HG03139 (cell line): ENCODE results near the gene EMX1.
A peak's percentile ranks its signal among the peaks of the same experiment; 100 is the strongest.
"Not testable (repeated sequence)": the region's sequence is repeated elsewhere in the genome, so short reads cannot be mapped to it uniquely, and the experiment has no call there.

ENCODE experiments used
- ATAC-seq: cut with Tn5 transposase; IDR thresholded peaks from one replicate; pipeline ENCODE4 v1.9.1; 2021; ENCODE audit not compliant: unreplicated experiment

EMX1 gene

DNA sequence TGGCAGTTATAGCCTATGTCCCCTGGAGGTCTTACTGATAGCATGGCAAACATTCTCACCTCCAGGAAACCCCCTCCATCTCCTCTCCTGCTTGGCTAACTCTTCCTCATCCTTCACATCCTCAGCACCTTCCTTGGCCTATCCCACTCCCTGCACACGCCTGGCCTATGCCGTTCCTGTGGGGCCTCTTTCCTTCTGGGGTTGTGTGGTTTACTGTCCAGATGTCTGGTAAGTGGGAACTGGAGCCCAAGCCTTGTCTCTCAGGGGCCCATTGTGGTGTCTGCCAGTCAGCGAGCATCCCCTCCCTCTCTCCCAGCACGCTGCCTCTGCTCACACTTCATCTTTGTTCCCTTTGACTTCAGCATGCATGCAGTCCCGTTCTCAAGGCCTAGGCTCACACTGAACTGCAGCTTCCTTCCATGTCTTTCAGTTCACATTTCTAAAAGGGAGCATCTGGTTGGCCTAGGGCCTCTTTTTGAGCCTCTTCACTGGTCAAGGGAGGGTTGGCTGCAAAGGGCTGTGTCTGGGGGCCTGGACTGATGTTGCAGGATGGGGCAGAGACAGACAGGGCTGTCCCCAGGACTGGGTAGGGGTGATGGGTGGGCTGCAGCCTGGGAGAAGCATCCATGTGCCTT lies 17.0 kb upstream of the EMX1 start:
- ATAC-seq, result no peak

DNA sequence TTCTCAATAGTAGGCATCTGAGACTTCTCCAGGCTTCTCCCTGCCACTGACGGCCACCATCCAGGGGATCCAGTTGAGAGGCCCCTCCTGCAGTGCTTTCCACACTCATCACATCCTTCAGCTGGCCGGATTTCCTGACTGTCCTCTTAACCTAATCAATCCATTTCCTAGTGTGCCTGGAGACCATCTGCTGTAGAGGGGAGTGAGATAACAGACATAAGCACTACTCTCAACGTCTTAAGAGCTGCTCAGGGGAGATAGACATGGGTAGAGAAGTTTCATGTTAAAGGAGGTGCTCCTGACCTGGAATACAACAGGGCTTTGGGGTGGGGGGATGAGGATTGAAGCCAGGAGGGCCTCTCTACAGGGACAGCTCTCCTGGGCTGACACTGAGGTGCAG lies 15.9 kb upstream of the EMX1 start:
- ATAC-seq, result no peak

DNA sequence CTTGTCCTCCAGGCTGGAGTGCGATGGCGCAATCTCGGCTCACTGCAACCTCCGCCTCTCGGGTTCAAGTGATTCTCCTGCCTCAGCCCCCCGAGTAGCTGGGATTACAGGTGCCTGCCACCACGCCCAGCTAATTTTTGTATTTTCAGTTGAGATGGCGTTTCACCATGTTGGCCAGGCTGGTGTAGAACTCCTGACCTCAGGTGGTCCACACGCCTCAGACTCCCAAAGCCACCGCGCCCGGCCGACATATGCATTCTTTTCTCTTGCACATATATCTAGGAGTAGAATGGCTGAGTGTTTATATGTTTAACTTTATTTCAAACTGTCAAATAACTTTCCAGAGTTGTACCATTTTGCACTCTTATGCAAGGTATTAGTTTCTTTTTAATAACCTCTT lies 9.9 kb upstream of the EMX1 start:
- not testable (repeated sequence) for ATAC-seq

DNA sequence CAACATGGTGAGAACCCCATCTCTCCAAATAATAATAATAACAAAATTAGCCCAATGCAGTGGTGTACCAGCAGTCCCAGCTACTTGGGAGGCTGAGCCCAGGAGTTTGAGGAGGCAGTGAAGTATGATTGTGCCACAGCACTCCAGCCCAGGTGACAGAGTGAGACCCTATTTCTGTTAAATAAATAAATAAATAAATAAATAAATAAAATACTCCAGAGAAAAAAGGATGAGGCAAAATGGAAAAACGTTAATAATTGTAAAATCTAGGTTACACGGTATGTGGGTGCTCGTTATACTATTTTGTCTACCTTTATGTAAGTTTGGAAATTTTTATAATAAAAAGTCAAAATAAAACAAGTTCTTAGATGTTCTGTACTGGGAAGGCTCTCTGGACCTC lies 8.6 kb upstream of the EMX1 start:
- no peak for ATAC-seq

DNA sequence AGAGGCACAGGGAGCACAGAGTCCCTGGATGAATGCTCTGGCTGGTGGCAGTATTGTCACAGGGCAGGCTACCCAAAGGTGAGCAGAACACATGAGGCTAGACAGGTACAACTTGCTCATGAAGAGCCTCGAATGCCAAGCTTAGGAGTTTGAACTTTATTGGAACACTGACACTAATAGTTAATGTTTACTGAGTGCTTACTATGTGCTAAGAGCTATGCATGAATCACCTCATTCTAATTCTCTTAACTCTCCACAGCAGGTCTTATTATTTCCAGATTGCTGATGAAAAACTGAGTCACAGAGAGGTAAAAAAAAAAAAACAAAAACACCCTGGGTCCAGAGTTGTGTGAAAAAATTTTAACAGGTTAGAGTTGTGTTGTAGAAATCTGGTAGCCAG lies 6.1 kb upstream of the EMX1 start:
- ATAC-seq, result no peak

DNA sequence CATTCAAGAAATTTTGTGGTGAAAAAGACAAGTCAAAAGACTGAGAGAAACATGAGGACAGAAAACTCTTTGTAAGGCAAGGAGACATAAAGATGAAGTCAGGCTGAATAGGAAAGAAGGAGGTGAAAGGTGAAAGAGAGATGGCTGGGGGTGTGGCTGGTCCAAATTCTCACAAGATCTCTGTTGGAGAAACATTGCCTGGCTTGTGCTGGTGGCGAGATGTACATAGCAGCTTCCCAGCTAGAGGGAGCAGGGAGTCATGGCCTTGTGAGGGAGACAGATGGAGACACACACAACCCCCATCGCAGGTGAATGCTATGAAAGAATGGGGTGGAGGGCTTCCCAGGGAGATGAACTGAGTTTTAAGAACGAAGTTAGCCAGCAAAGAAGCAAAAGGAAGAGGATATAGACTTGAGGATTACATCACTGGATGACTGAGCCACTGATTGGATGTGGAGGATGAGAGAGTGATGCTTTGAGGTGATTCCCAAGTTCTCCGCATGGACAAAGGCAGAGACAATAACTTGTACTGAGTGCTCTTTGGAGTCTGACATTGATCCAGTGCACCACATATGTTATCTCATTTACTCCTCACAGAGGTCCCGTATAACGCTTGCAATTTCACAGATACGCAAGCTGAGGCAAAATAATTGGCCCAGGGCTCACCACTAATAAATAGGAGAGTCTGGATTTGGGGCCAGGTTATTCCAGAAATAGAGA lies 3.7 kb upstream of the EMX1 start:
- ATAC-seq, result no peak

DNA sequence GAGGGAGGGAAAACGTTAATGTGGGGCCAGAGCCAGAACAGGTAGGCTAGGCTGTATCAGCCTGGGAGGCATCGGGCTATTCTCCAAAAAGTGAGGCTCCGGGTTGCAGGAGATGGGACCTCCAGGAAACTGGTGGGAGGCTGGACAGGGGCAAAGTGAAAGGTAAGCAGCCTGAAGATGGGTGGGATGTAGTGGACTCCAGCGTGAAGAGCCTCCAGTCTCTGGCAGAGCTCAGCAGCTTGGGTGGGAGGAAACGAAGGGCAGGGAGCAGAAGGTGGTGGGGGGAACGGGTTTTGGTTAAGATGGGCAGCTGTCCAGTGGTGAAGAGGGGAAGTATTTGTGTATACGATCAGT lies 3.1 kb upstream of the EMX1 start:
- ATAC-seq, result no peak

DNA sequence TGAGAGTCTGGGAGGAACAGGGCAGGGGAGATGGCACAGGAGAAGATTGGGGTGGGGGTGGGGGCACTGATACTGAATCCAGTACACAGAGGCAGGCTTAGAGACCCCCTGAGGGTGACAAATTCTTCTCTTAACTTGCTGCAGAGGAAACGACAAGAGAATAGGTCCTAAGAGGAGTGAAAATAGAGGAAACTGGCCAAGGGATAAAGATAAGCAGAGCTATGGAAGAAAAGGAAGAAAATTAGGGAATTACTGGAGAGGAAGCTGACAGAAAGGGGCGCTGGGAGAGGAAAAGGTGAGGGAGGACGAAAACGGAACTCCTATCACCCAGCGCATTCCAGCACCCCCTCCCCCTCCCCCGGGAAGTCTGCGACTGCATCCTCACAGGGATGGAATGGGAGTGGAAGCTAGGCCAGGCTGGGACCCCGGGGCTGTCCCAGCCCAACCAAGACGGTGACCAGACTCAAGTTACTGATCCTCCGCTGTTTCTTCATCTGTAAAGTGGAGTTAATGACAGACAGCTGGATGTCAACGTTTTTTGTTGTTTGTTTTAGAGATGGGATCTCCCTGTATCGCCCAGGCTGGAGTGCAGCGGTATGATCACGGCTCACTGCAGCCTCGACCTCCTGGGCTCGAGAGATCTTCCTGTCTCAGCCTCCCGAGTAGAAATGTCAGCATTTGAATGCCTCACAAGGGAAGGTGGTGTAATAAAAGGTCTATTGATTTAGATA lies 2.6 kb upstream of the EMX1 start:
- ATAC-seq, result no peak

DNA sequence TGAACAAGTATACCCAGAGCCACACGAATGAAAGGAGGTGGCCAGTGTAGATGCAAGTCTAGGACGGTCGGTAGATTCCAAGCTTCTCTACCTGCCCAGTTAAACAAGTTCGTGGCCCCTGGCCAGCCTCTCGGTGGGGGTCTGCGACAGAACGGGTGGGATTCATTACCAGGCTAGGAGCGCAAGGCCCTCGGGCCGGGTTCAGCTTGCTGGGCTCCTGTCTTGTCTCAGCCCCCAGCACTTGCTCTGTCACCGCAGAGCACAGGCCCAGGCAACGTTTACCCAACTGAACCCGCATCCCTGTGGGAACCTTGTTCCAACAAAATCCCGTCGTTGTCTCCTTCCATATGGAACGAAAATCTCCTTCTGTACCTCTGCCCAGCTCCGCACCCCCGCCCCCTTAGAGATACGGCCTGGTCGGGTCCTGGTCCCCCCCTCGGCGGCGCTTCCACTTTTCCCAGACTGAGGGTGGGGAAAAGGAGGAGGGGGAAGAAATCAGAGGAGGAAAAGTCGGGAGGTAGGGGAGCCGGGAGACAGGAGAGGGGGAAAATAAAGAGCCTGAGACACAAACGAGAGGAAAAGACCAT lies 1.9 kb upstream of the EMX1 start:
- no peak for ATAC-seq

DNA sequence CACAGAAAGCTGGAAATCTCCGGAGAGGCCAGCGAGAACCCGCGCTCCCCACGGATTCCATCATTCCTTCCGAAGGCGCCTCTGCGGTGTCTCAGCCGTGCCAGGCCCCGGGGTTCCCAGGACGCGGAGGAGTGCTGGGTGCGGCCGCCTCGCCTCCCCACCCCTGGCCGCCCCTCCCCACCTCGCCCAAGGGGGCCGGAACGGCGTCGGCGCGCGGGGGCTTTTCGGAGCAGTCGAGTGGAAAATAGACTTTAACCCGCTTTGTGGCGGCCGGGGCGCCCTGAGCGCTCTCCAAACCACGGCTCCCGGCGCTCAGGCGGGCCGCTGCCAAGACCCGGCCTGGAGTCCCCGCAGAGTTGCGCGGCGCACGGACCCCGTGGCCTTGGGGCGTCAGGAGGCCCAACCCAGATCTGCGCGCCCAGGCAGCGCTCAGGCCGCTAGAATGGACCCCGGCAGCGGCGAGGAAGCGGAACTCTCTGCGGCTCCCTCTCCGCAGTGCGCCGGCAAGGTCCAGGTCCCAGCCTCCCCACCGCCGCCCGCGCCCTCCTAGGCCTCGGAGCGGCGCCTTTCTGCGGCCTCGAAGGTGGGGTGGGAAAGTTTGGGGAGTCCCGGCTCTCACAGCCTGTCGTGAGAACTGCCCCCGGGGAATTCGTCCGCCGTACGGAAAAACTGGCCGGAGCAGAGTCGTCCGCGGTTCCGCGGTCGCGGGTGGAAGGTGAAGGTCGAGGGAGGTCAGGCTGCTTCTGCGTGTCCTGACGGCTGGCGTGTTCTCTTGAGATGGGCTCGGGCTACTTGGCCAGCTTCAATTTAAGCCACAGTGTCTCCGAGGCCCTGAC lies 1.2 kb upstream of the EMX1 start:
- peak; percentile 58 for ATAC-seq

DNA sequence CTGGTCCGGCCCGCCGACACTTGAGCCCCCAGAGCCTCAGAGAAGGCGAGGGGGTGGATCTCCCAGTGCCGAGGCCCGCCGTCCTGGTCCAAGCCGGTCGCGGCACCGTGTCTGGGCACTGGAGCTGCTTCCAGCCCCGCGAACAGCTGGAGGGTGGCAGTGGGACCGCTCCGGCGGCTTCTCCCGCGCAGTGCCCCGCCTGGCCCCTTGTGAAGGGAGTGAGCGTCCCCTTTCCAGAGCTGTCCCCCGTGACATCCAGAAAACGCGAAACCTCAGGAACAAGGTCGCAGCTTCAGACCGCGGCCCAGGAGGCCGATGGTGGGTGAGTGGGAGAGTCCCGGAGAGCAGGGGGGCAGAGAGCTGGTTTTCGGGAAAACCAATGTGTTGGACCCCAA lies 579 bp upstream of the EMX1 start:
- ATAC-seq, result no peak

DNA sequence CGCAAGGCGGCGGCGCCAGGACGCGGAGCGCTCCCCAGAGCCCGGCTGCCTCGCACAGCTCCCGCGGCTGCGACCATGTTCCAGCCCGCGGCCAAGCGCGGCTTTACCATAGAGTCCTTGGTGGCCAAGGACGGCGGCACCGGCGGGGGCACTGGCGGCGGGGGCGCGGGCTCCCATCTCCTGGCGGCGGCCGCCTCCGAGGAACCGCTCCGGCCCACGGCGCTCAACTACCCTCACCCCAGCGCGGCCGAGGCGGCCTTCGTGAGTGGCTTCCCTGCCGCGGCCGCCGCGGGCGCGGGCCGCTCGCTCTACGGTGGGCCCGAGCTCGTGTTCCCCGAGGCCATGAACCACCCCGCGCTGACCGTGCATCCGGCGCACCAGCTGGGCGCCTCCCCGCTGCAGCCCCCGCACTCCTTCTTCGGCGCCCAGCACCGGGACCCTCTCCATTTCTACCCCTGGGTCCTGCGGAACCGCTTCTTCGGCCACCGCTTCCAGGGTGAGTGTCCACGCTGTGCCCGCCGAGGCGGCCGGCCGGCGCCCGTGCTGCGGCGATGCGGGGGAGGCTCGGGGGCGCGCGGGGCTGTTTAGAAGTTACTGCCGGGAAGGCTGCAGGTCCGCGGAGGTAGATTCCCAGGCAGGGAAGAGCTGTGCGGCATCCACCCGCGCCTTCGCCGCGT lies 696 bp downstream of the EMX1 start:
- ATAC-seq, result no peak

DNA sequence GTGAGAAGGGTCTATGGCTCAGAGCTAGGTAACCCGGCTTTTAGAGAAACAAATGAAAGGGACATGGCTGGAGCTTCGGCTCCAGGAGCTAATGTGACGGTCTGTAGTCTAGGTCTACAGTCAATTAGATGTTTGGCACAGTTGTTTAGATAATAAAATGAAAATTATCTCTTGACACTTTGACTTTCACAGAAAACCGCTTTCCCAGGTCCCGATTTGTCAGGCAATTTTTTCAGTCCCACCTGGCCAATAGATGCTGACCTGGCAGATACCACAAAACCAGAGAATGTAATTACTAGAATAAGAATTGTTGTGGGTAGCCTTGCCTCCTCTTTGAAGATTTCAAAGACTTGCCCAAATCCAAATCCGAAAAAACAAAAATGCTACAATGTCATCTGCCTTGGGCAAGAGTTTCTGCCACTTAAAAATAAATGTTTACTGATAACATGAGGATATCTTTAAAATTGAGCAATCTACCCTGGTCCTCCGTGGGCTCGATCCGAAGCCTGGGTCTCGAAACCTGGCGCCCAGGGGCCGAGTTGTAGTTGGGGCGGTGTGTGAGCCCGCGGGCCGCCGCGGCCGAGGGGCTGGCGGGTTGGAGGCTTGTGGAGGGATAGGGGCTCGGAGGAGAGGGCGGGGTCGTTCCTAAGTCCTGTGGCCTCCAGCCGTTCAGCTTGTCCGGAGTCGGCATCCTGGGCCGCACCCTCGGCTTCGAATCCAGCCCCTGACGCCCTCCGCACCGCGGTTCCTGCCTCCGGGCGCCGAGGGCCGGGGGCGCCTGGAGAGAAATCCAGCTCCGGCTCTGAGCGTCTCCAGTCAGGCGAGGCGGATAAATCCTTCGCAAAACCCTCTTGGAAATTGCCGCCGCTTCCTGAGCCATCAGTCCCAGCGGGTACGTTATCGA lies 2.3 kb downstream of the EMX1 start:
- ATAC-seq, result no peak

DNA sequence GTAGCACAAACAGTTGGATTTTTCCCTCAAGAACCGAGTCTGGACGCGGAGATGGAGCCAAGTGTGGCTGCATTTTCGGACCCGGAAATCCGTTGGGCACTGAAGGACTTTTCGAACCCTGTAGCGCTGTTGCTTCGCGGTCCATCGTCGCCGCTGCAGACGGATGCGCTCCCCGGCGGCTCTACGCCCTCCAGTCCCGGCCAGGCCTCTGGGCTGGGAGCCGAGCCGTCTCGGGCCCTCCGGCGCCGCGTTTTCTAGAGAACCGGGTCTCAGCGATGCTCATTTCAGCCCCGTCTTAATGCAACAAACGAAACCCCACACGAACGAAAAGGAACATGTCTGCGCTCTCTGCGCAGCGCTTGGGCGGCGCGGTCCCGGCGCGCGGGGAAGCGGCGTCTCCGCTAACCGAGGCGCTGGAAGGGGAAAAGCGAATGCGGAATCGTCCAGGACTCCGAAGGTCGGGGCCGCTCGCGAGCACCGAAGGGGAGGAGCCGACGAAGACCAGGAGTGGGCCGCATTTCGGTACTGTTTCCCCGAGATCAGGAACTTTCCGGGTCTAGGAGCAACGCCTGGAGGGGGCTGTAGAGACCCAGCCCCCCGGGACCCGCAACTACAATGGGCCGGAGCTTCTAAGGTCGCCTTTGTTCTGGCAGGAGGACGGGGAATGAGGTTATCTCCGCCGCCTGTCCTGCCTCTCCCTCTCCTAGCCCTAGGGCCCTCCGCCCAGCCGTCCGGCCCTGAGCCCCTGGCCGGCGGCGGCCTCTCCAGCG lies 3.2 kb downstream of the EMX1 start:
- ATAC-seq, result no peak

DNA sequence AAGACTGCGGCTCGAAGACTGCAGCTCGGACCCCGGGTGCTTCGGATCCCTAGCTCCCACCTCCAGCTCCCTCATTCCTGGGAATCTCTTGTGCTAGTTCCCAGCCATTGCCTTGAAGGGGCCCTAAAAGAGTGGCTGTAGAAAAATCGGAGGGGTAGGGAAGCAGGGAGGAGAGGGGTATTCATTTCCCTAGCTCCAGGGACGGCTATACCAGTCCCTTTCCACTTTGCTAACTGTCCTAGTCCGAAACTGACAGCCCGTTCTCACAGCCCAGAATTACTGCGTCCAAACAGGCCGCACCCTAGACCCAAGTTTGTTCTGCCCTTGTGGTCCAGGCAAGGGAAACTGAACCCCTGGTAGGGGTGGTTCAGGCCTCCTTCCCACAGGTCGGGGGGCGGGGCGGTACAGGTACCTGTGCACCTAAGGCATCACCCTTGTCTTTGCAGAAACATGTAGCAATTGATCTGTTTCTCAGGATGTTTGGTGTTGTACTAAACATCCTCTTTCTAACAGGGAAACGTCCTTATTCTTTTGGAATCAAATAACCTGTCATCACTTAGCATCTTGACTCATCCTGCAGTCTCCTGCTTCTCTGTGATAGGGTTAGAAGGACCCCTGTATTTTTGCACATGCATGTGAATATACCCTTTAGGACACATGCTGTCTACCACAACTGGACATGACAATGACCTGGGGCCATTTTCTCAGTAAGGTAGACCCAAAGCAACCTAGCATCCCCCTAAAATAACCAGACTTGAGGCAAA lies 4.0 kb downstream of the EMX1 start:
- ATAC-seq, result no peak

DNA sequence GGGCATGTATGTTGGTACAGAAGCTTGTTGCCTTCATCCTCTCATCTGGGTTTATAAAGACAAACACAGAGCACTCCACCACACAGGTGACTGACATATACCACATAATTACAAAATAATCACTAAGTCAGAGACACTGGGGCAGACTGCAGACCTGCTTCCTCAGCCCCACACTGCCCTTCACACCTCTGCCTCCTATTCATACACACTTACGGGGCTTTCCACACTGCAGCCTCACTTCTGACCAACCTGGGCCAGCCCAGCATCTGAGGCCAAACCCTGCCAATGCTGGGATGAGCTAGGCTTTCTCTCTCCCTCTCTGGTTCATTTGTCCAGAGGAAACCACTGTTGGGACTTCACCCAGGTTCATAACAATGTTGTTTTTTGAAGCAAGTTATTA lies 4.5 kb downstream of the EMX1 start:
- no peak for ATAC-seq

DNA sequence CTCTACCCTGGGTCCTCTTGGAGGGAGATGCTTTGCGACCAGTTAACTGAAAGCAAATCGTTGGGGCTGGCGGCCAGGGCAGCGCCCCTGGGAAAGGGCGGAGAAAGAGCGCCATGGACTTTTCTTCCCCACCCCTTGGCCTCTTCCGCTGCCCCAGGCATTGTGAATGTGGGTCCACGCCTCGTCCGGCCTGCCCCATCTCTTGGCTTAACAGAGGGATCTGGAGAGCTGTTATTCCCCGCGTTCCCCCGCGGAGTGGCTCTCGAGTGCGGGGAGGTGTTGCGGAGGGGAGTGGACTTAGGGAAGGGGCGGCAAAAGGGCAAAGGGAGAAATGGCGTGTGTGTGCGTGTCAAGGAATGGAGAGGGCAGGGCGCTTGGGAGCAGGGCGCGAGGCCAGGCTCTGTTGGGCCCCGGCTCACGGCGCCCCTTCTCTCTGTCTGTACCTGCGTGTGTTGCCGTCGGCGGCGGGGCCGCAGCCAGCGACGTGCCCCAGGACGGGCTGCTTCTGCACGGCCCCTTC lies 6.6 kb downstream of the EMX1 start:
- ATAC-seq, result no peak
